ENCODE measurements around the gene ZEB1. TPM values are rescaled to one million over a fixed set of nuclear protein-coding genes. Genes with fewer than 3 reads are reported as not detected.

Gene ZEB1
- total RNA-seq, 1 donor from 2014 or later: 85.4 TPM

DNA sequence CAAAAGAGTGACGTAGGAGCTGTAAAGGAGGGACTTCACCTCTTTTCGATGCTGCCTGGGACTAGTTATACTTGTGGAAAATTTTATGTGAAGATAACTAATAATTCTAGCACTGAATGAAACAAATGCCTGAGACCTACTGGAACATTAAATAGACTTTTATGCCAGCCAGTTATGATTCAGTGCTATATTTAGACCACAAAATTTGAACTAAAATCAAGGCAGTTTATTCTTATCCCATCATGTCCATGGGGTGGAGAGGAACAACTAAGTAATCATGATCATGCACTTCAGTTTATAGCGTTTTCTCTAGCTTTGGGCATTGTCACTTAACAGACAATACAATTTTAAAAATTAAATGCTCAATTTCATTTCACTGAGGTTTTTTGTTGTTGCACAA is 76.7 kb downstream of the ZEB1 start:
- H3K27ac ChIP-seq (replicated peaks): peak overlapping the region; percentile 66
- no peak for DNase-seq
- peaks cover 67% of the 10 kb centered on the region for H3K4me1 ChIP-seq
- peak overlapping the region; percentile 2 for H3K4me3 ChIP-seq
- H3K27me3 ChIP-seq (ENCODE audit: low read depth): no peaks in the 10 kb centered on the region
- intact Hi-C loops (cut with micrococcal nuclease): no loop called here
- H3K9me3 ChIP-seq (replicated peaks): no peaks in the 10 kb centered on the region
- H3K36me3 ChIP-seq: no peaks in the 10 kb centered on the region
- TF ChIP-seq, protein P1, sequence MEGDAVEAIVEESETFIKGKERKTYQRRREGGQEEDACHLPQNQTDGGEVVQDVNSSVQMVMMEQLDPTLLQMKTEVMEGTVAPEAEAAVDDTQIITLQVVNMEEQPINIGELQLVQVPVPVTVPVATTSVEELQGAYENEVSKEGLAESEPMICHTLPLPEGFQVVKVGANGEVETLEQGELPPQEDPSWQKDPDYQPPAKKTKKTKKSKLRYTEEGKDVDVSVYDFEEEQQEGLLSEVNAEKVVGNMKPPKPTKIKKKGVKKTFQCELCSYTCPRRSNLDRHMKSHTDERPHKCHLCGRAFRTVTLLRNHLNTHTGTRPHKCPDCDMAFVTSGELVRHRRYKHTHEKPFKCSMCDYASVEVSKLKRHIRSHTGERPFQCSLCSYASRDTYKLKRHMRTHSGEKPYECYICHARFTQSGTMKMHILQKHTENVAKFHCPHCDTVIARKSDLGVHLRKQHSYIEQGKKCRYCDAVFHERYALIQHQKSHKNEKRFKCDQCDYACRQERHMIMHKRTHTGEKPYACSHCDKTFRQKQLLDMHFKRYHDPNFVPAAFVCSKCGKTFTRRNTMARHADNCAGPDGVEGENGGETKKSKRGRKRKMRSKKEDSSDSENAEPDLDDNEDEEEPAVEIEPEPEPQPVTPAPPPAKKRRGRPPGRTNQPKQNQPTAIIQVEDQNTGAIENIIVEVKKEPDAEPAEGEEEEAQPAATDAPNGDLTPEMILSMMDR (IDR thresholded peaks at IDR 0.05; ENCODE audit: borderline replicate concordance): no peak

DNA sequence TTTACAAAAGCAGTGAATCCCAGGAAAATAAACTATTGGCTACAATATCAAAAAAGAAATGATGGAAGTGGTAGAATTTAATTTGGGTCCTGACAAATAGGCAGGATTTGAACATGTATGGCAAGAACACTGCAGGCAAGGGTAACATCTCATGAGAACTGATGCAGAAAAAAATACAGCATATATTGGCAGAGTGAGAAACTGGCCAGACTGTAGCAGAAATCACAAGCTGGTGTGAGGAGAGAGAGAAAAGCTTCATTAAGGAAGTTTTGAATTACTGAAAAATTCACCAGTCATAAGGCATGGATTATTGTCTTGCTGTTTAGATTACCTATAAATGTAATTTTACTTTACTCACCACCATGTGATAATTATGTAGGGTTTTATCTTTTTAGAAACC is 77.4 kb downstream of the ZEB1 start:
- no peak for DNase-seq
- TF ChIP-seq, protein P1 (IDR thresholded peaks at IDR 0.05; ENCODE audit: borderline replicate concordance): no peak
- H3K27ac ChIP-seq (replicated peaks): peak overlapping the region; percentile 66
- H3K27me3 ChIP-seq (ENCODE audit: low read depth): no peaks in the 10 kb centered on the region
- H3K4me3 ChIP-seq: no peak overlapping the region
- no peaks in the 10 kb centered on the region for H3K36me3 ChIP-seq
- no peaks in the 10 kb centered on the region for H3K9me3 ChIP-seq (replicated peaks)
- peaks cover 74% of the 10 kb centered on the region for H3K4me1 ChIP-seq
- intact Hi-C loops (cut with micrococcal nuclease): no loop called here

DNA sequence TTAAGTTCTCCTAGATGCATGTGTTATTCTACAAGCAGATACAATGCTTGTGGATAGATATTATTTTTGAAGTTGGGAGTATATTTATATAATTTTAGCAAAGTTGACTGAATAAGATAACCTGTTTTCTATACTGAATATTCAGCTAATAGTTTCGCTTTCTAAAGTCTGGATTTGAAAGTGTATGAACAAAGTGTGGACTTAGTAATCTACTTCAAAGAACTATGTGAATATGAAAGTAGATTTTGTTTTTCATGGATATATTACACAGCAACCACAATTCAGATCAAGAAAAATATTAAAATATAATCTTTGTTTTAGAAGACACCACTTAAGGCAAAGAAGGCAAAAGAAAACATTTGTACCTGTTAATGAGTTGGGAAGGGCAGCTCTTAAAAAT is 78.8 kb downstream of the ZEB1 start:
- Histone ChIP-seq H3K4me1 (peaks cover 89% of the 10 kb centered on the region), H3K9me3 (replicated peaks) (no peaks in the 10 kb centered on the region), H3K27me3 (ENCODE audit: low read depth) (no peaks in the 10 kb centered on the region), H3K4me3 (no peak overlapping the region), H3K27ac (replicated peaks) (peak overlapping the region; percentile 81), H3K36me3 (no peaks in the 10 kb centered on the region)
- intact Hi-C loops (cut with micrococcal nuclease): no loop called here
- TF ChIP-seq, protein P1 (IDR thresholded peaks at IDR 0.05; ENCODE audit: borderline replicate concordance): no peak
- no peak for DNase-seq

DNA sequence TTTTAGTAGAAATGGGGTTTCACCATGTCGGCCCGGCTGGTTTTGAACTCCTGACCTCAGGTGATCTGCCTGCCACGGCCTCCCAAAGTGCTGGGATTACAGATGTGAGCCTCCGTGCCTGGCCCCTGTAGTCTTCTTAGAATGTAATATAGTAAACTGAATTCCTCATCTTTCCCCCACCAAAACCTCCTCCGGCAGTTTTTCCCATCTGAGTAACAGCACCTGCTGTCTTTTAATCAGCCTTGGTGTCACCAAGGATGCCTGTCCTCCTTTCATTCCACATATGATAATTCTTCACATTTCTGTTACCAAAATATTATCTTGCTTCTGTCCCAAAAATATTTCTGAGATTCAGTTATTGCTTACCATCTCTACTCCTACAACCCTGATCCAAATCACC is 80.2 kb downstream of the ZEB1 start:
- Histone ChIP-seq H3K27me3 (ENCODE audit: low read depth) (no peaks in the 10 kb centered on the region), H3K36me3 (no peaks in the 10 kb centered on the region), H3K4me1 (peaks cover 96% of the 10 kb centered on the region), H3K9me3 (replicated peaks) (no peaks in the 10 kb centered on the region), H3K4me3 (peak overlapping the region; percentile 3), H3K27ac (replicated peaks) (peak overlapping the region; percentile 81)
- TF ChIP-seq, protein P1 (IDR thresholded peaks at IDR 0.05; ENCODE audit: borderline replicate concordance): no peak
- intact Hi-C loops (cut with micrococcal nuclease): no loop called here
- DNase-seq: no peak

DNA sequence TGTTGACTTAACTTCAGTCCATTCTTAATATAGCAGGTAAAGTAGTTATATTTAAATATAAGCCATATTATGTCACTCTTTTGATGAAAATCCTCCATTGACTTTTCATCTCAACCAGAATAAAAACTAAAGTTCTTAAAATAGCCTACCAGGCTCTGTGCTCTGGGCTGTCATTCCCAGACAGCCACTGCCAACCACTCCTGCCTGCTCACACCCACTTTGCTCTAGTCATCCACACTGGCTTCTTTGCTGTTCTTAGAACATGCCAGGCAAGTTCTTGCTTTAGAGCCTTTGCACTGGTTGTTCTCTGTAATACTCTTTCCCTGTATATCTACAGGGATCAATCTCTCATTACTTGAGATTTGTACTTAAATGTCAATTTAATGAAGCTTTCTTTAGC is 80.6 kb downstream of the ZEB1 start:
- Histone ChIP-seq H3K4me3 (peak overlapping the region; percentile 3), H3K4me1 (peaks cover 96% of the 10 kb centered on the region), H3K27ac (replicated peaks) (peak overlapping the region; percentile 81), H3K36me3 (no peaks in the 10 kb centered on the region), H3K9me3 (replicated peaks) (no peaks in the 10 kb centered on the region), H3K27me3 (ENCODE audit: low read depth) (no peaks in the 10 kb centered on the region)
- intact Hi-C loops (cut with micrococcal nuclease): no loop called here
- DNase-seq: peak; percentile 41
- TF ChIP-seq, protein P1 (IDR thresholded peaks at IDR 0.05; ENCODE audit: borderline replicate concordance): no peak

DNA sequence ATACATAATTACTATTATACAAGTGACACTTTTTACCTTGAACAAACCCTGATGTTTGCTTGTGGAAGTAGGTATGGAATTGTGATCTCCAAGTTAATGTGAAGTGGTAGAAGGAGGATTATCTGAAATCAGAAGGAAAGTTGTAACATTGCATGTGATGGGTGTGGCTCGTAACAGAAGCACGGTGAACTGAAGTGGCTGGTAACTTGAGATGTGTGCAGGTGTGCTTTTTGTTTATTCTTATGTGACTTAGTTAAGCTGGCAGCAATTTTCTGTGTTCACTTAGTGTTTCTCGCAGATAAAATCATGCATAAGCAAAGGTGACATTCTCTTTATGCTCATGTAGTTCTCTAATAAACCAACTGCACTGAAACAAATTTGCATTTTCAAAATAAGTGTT is 82.3 kb downstream of the ZEB1 start:
- Histone ChIP-seq H3K4me3 (no peak overlapping the region), H3K9me3 (replicated peaks) (peaks cover 5% of the 10 kb centered on the region), H3K4me1 (peaks cover 85% of the 10 kb centered on the region), H3K27me3 (ENCODE audit: low read depth) (no peaks in the 10 kb centered on the region), H3K36me3 (no peaks in the 10 kb centered on the region), H3K27ac (replicated peaks) (peak overlapping the region; percentile 81)
- DNase-seq: no peak
- TF ChIP-seq, protein P1 (IDR thresholded peaks at IDR 0.05; ENCODE audit: borderline replicate concordance): no peak
- intact Hi-C loops (cut with micrococcal nuclease): no loop called here

Measured in left ventricle myocardium inferior (tissue), 1 donor.